Stimulated activated naive B cell treated with anti-CD40 and anti-IgM and Interleukin-4, amounts not matched to agents 10 μg/mL and 1 μg/mL and 100 μg/mL, for 72 hours (primary cell): ENCODE results near the gene ZNF598.

ENCODE experiments used
- ATAC-seq, 2 donors: fragments of 150-1000 bp; cut with Tn5 transposase; replicated peaks; 2 replicates each; pipeline ENCODE4 v1.10.0; 2021; ENCODE audit warnings: moderate library complexity in 1 of 2
- DNase-seq: peaks from one replicate; pipeline ENCODE4 v3.0.0; 2021
- H3K27ac Mint-ChIP-seq: one replicate; pipeline ENCODE4 v1.8.0; 2022; ENCODE audit warnings: mild to moderate bottlenecking, mixed read lengths
- H3K27me3 Mint-ChIP-seq, 2 donors: one replicate each; pipeline ENCODE4 v1.8.0; 2022; ENCODE audit warnings: mixed read lengths in 2 of 2
- H3K36me3 Mint-ChIP-seq, 2 donors: one replicate each; pipeline ENCODE4 v1.8.0; 2022; ENCODE audit warnings: mixed read lengths in 2 of 2, mild to moderate bottlenecking in 1 of 2
- H3K4me1 Mint-ChIP-seq, 2 donors: one replicate each; pipeline ENCODE4 v1.8.0; 2022; ENCODE audit warnings: mixed read lengths in 2 of 2, mild to moderate bottlenecking in 1 of 2
- H3K4me3 Mint-ChIP-seq, 2 donors: one replicate each; pipeline ENCODE4 v1.8.0; 2022; ENCODE audit warnings: mild to moderate bottlenecking in 2 of 2, mixed read lengths in 2 of 2, moderate library complexity in 1 of 2
- H3K9me3 Mint-ChIP-seq, 2 donors: one replicate each; pipeline ENCODE4 v1.8.0; 2022; ENCODE audit warnings: mixed read lengths in 2 of 2, mild to moderate bottlenecking in 1 of 2

The ZNF598 gene

GRCh38 chr16:2009791-2010510, at the start of gene ZNF598:
ZNF598 (minus strand) TSS chr16:2009821.
- Mint-ChIP-seq H3K9me3 (no peaks in the 10 kb centered on the region), H3K4me3 (peak within 1 kb of the TSS; percentile 93), H3K27me3 (no peaks in the 10 kb centered on the region), H3K27ac (peak within 1 kb of the TSS; percentile 96), H3K4me1 (peaks cover 36 to 47% of the 10 kb centered on the region in 2 donors), H3K36me3 (peaks cover 21 to 40% of the 10 kb centered on the region in 2 donors)
- ATAC-seq, result peak; percentile 96 to 97
- peak; percentile 69 for DNase-seq

- no peak overlapping the region for H3K27ac Mint-ChIP-seq
- peaks cover 0 to 2% of the 10 kb centered on the region in 2 donors for H3K4me1 Mint-ChIP-seq
- peaks cover 37 to 43% of the 10 kb centered on the region in 2 donors for H3K36me3 Mint-ChIP-seq
- H3K9me3 Mint-ChIP-seq, result no peaks in the 10 kb centered on the region
- H3K27me3 Mint-ChIP-seq, result no peaks in the 10 kb centered on the region
- DNase-seq (no peak), ATAC-seq (no peak)
- H3K4me3 Mint-ChIP-seq, result no peak overlapping the region
Measured at GRCh38 chr16:2058872-2059271, 49.3 kb upstream of the ZNF598 start.

- DNase-seq, result no peak
- no peaks in the 10 kb centered on the region for H3K9me3 Mint-ChIP-seq
- no peak overlapping the region for H3K4me3 Mint-ChIP-seq
- H3K4me1 Mint-ChIP-seq, result peaks cover 0 to 2% of the 10 kb centered on the region in 2 donors
- no peak for ATAC-seq
- no peaks in the 10 kb centered on the region for H3K27me3 Mint-ChIP-seq
- peak overlapping the region; percentile 51 for H3K27ac Mint-ChIP-seq
- H3K36me3 Mint-ChIP-seq, result peaks cover 37 to 42% of the 10 kb centered on the region in 2 donors
Measured at GRCh38 chr16:2058420-2058819, 48.8 kb upstream of the ZNF598 start.

GRCh38 chr16:2057438-2057837, 47.8 kb upstream of the ZNF598 start:
- ATAC-seq (no peak), DNase-seq (no peak)
- Mint-ChIP-seq H3K27ac (no peak overlapping the region), H3K27me3 (no peaks in the 10 kb centered on the region), H3K9me3 (no peaks in the 10 kb centered on the region), H3K4me3 (no peak overlapping the region), H3K4me1 (peaks cover 0 to 2% of the 10 kb centered on the region in 2 donors), H3K36me3 (peaks cover 41 to 44% of the 10 kb centered on the region in 2 donors)

- DNase-seq (no peak), ATAC-seq (no peak)
- Mint-ChIP-seq H3K4me1 (peaks cover 0 to 2% of the 10 kb centered on the region in 2 donors), H3K27me3 (no peaks in the 10 kb centered on the region), H3K27ac (no peak overlapping the region), H3K9me3 (no peaks in the 10 kb centered on the region), H3K4me3 (no peak overlapping the region), H3K36me3 (peaks cover 44 to 45% of the 10 kb centered on the region in 2 donors)
Measured at GRCh38 chr16:2056681-2057407, 47.2 kb upstream of the ZNF598 start.

- H3K4me3 Mint-ChIP-seq, result no peak overlapping the region
- ATAC-seq (no peak), DNase-seq (no peak)
- H3K4me1 Mint-ChIP-seq, result peaks cover 0 to 2% of the 10 kb centered on the region in 2 donors
- H3K27me3 Mint-ChIP-seq, result no peaks in the 10 kb centered on the region
- no peaks in the 10 kb centered on the region for H3K9me3 Mint-ChIP-seq
- no peak overlapping the region for H3K27ac Mint-ChIP-seq
- H3K36me3 Mint-ChIP-seq, result peaks cover 44 to 50% of the 10 kb centered on the region in 2 donors
Measured at GRCh38 chr16:2056077-2056476, 46.5 kb upstream of the ZNF598 start.

- Mint-ChIP-seq H3K4me1 (peaks cover 0 to 2% of the 10 kb centered on the region in 2 donors), H3K27ac (no peak overlapping the region), H3K4me3 (no peak overlapping the region), H3K9me3 (no peaks in the 10 kb centered on the region), H3K36me3 (peaks cover 33 to 44% of the 10 kb centered on the region in 2 donors), H3K27me3 (no peaks in the 10 kb centered on the region)
- DNase-seq (no peak), ATAC-seq (no peak)
Measured at GRCh38 chr16:2054543-2055245, 45.1 kb upstream of the ZNF598 start.

- no peak for DNase-seq
Measured at GRCh38 chr16:2053897-2054296, 44.3 kb upstream of the ZNF598 start.

GRCh38 chr16:2053211-2053610, 43.6 kb upstream of the ZNF598 start:
- Mint-ChIP-seq H3K4me3 (no peak overlapping the region), H3K27ac (no peak overlapping the region), H3K9me3 (no peaks in the 10 kb centered on the region), H3K4me1 (peaks cover 8% of the 10 kb centered on the region in 2 donors), H3K36me3 (peaks cover 28 to 38% of the 10 kb centered on the region in 2 donors), H3K27me3 (no peaks in the 10 kb centered on the region)
- ATAC-seq (no peak), DNase-seq (no peak)

More at GRCh38 chr16:2053897-2054296, 44.3 kb upstream of the ZNF598 start:
- no peak for ATAC-seq
- peak overlapping the region; percentile 56 for H3K27ac Mint-ChIP-seq
- H3K36me3 Mint-ChIP-seq, result peaks cover 33 to 44% of the 10 kb centered on the region in 2 donors
- H3K27me3 Mint-ChIP-seq, result no peaks in the 10 kb centered on the region
- H3K9me3 Mint-ChIP-seq, result no peaks in the 10 kb centered on the region
- peaks cover 1 to 3% of the 10 kb centered on the region in 2 donors for H3K4me1 Mint-ChIP-seq
- no peak overlapping the region for H3K4me3 Mint-ChIP-seq

- no peaks in the 10 kb centered on the region for H3K9me3 Mint-ChIP-seq
- ATAC-seq (peak; percentile 22 to 27), DNase-seq (no peak)
- H3K27ac Mint-ChIP-seq, result peak overlapping the region; percentile 85
- H3K27me3 Mint-ChIP-seq, result no peaks in the 10 kb centered on the region
- peaks cover 21 to 36% of the 10 kb centered on the region in 2 donors for H3K4me1 Mint-ChIP-seq
- H3K36me3 Mint-ChIP-seq, result peaks cover 14 to 21% of the 10 kb centered on the region in 2 donors
- peak overlapping the region; percentile 93 to 95 for H3K4me3 Mint-ChIP-seq
Measured at GRCh38 chr16:2048116-2048543, 38.5 kb upstream of the ZNF598 start.

GRCh38 chr16:2047330-2048115, 37.9 kb upstream of the ZNF598 start, which contains the start of the genes NTHL1 and TSC2:
NTHL1 (minus strand) TSS chr16:2047834; CDS start chr16:2047823, 11 bp downstream.
TSC2 (plus strand) TSS chr16:2047985; CDS start chr16:2048616, 631 bp downstream.
- Mint-ChIP-seq H3K9me3 (no peaks in the 10 kb centered on the region), H3K27me3 (no peaks in the 10 kb centered on the region), H3K4me3 (peak within 1 kb of the TSS; percentile 93 to 95), H3K27ac (peak within 1 kb of the TSS; percentile 89), H3K36me3 (peaks cover 13 to 20% of the 10 kb centered on the region in 2 donors), H3K4me1 (peaks cover 24 to 38% of the 10 kb centered on the region in 2 donors)
- ATAC-seq (peak; percentile 96 to 98), DNase-seq (peak; percentile 96)

GRCh38 chr16:2046893-2047329, 37.3 kb upstream of the ZNF598 start:
- peak overlapping the region; percentile 89 for H3K27ac Mint-ChIP-seq
- ATAC-seq (peak in 1 of 2 donors; percentile 0), DNase-seq (no peak)
- peaks cover 9 to 18% of the 10 kb centered on the region in 2 donors for H3K36me3 Mint-ChIP-seq
- H3K4me3 Mint-ChIP-seq, result peak overlapping the region; percentile 93 to 95
- H3K27me3 Mint-ChIP-seq, result no peaks in the 10 kb centered on the region
- H3K9me3 Mint-ChIP-seq, result no peaks in the 10 kb centered on the region
- peaks cover 24 to 38% of the 10 kb centered on the region in 2 donors for H3K4me1 Mint-ChIP-seq
